Occipital lobe (tissue), 2 donors: ENCODE data around the gene MAEA. TPM values are rescaled to one million over a fixed set of nuclear protein-coding genes. Genes with fewer than 3 reads are reported as not detected.

Experiments
- DNase-seq: peaks from one replicate; lab custom pipeline; 2025; lab: John Stamatoyannopoulos, UW
- total RNA-seq: library from RNA; depleted of rRNA; stranded (reverse); fragments of >200 nt; gene quantifications from one replicate; pipeline ENCODE4 v1.2.3, GENCODE V29; 2014

Gene MAEA
- total RNA-seq, 1 donor from 2014 or later, result 27.9 TPM

- no peak for DNase-seq
These were observed 88.0 kb downstream of the MAEA start for GRCh38 chr4:1377606-1378261.

GRCh38 chr4:1378559-1379231, 89.0 kb downstream of the MAEA start:
- DNase-seq, result no peak

- no peak for DNase-seq
These were observed 89.7 kb downstream of the MAEA start for GRCh38 chr4:1379351-1379781.

GRCh38 chr4:1379801-1380331, 90.2 kb downstream of the MAEA start:
- no peak for DNase-seq

- DNase-seq, result no peak
These were observed 90.9 kb downstream of the MAEA start for GRCh38 chr4:1380368-1381151.

DNA sequence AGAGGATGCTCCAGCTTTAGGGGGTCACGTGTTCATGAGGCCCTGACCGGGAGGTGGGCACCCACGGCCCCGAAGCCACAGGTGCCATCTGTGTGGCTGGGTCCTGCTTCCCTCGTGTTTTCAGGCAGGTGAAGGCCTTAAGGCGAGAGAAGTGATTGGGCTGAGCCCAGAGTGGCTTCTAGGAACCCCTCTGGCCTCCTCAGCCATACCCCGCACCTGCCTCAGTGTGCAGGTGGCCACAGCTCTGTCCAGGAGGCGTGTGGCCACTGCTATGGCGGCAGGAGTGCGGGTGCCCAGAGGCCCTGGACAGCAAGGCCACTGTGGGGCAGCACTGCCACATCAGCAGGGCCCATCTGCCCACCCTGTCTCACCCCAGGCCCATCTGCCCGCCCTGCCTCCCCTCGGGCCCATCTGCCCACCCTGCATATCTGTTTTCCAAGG, 91.5 kb downstream of the MAEA start:
- DNase-seq, result no peak

DNA sequence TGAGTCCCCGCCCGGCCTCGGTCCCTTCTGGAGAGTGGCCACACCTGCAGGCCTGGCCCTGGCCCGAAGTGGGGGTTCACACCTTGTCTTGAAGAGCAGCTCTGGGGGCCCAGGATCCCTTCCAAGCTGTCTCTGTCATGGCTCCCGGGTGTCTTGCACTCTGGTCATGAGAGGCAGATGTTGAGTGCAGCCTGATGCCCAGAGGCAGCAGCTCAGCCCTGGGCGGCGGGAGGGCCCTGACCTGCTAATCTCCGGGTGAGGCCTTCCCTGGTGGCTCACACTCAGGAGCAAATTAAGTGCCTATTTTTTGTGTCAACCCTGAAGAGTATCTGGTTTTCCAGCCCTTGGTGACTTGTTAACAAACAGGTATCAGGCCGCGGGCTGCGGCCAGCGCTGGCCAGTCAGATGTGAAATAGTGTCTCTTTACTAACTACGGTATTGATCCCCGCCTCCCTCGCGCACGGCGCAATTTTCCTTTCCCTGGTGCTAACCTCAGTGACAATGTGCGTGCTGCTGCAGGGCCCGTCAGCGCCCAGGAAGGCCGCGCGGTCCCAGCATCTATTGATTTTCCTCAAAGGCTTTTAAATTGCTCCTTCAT, 92.4 kb downstream of the MAEA start:
- DNase-seq, result no peak

DNA sequence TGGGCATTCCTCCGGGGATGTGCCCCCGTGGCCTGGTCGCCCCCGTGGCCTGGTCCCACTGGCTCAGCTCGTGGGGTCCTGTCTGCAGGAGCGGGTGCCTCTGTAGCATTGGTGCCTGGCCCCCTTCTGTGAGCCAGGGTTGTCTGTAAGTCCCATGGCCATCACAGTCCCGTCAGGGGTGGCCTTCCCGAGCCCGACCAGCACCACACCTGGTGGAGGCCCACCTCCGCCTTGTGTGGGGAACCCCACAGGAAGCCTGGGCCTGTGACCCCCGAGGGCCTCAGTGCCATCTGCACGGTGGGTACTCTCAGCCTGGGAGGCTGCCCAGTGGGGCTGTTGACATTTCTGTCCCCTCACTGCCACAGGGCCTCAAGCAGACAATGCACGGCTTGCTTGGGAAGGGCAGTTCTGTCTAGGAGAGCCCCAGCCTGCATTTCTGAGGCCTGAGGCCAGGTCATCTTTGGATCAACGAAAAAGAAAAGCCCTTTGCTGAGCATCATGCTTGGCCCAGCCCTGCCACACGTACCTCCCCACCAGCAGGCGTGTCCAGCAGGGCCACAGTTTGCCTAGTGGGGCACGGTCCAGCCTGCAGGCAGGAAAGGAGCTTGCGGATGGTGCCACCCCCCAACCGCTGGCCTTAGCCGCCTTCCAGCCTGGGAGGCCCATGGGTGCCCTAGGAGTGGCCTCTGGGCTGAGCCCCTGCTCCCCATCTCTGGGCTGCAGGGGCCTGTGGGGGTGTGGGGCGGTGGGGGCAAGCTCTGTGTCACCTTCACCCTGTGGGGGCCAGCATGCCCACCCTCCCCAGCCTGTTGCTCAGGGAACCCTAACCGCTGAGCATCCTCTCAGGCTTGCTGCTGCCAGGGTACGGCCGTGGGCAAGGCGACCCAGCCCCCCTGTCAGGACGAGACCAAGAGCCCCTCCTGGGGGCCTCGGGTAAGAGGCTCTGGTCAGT, 93.4 kb downstream of the MAEA start:
- DNase-seq, result no peak

DNA sequence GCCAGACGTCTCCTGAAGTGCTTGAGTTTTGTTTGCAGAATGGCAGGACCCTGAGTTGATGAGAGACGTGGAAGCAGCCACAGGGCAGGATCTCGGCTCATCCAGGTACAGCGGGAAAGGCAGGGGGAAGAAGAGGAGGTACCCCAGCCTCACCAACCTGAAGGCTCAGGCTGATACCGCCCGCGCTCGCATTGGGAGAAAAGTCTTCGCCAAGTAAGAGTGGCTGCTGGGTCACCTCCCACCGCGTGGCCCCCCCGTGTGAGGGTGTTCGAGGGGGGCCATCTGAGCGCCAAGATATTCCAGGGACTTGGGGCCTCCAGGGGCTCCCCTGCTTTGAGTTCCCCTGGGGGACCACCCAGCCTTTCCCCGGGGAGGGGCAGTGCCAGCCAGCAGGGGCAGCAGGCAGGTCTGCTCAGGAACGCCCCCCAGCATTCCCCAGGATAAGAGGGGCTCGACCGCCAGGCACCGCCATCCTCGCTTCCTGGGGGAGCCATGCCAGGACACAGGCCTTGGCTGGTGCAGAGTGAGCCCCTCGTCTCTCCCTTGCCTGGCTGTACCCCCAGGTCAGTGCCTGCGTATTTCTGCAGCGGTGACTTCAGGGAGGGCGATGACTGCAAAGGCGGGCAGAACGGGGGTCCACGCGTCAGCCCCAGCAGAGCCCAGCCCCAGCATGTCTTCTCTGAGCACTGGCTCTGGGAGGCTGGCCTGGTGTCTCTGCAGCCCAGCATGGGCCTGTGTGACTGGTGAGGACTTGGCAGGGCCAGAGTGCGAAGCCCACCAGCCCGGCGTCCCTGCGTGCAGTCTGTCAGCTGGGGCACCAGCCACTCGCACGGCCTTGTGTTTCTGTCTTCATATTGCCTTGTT, 94.3 kb downstream of the MAEA start:
- no peak for DNase-seq

DNA sequence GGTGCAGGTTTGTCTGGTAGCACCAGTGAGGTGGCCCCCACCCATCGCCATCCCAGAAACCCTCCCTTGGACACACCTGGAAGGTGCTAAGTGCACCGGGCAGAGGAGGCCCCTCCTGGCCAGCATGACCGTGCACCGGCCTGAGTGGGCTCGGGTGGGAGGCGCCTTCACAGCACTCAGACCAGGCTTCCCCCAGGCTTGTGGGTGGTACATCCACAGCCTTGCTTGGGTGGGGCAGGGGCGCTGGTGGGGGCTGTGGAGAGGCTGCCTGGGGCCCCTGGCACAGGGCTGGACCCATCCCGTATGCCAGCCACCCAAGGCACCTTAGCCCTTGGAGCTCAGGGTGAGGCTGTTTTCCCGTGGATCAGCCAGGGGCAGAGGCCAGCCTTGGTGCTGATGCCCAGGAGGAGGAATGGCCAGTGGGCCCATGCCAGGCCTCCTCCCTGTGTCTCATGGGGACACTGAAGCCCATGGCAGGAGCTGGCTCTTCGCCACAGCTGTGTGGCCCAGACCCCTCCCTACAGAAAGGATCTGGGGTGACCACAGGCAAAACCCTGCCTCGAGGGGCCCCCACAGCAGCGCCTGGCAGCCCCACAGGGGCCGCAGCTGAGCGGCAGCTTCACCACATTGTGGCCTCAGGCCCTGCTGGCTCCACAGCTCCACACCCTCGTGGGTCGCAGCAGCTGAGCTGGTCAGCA, 95.1 kb downstream of the MAEA start:
- DNase-seq, result no peak

DNA sequence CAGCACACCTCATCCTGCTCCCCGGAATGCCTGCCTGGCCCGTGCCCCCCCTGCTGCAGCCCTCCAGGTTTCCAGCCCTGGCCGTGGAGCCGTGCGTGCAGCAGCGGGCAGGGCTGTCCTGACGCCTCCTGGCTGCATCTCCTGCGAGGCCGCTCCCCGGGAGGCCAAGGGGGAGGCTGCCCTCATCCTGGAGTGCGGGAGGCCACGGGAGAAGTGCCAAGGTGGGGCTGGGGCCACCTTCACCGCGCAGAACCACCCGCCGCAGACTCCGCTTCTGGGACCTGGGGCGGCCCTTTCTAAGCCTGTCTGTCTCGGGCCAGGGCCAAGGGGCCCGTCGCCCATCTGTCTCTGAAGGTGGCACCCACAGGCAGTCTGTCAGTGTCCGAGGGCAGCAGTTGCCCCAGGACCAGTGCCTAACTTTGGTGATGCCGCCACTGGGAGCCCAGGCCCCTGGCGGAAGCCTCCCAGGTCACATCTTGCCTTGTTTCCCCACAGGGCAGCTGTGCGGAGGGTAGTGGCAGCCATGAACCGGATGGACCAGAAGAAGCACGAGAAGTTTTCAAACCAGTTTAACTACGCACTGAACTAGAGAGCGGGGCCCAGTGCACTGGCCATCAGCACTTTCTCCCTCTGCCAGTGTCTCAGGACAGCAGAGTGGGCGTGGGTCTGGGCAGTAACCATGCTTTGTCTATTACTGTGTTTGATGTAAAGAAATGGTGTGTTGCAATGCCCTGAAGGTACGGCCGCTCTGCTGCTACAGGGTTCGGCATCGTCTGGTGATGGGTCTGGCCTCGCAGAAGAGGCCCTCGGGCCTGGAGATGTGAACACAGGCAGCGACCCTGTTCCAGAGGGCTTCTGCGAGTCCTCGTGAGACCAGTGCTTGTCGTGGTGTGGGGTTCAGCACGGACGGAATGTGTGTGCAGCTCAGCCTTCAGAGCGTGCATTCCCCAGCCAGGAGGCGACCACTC, 96.0 kb downstream of the MAEA start:
- DNase-seq, result no peak

Other genes starting within 250 kb of the MAEA start
- 1.1 TPM for gene RNF212, start 176.3 kb upstream of the MAEA start, total RNA-seq
- 3.3 TPM for gene SPON2, start 117.3 kb upstream of the MAEA start, total RNA-seq
- 237 TPM for gene CTBP1, start 40.8 kb upstream of the MAEA start, total RNA-seq
- gene UVSSA, start 57.3 kb downstream of the MAEA start, total RNA-seq, result 9.5 TPM
- not detected for gene NKX1-1, start 116.6 kb downstream of the MAEA start, total RNA-seq